HFF-Myc (cell line): ENCODE data around the gene CTDSPL2.
A peak's percentile ranks its signal among the peaks of the same experiment; 100 is the strongest.
"Not testable (repeated sequence)": the region's sequence is repeated elsewhere in the genome, so short reads cannot be mapped to it uniquely, and the experiment has no call there.

Experiments
- DNase-seq: peaks from one replicate; pipeline ENCODE4 v3.0.0-alpha.2; 2011; ENCODE audit warnings: low read depth; ENCODE audit errors: extremely low read depth
- H3K4me3 ChIP-seq: replicated peaks from 2 replicates; pipeline ENCODE4 v1.5.1; 2011; ENCODE audit warnings: low read depth, mild to moderate bottlenecking, control low read depth, low read length
- CTCF ChIP-seq: IDR thresholded peaks from 2 replicates; pipeline ENCODE4 v1.5.1; 2012; ENCODE audit warnings: mild to moderate bottlenecking, low read depth, low read length, control low read depth; ENCODE audit errors: missing control alignments

The CTDSPL2 gene

GRCh38 chr15:44541282-44541958 is 114.0 kb downstream of the CTDSPL2 start:
- peak overlapping the region; percentile 0; the same call in 1 of the 2 replicates for H3K4me3 ChIP-seq
- TF ChIP-seq CTCF, result no peak
- no peak for DNase-seq

DNA sequence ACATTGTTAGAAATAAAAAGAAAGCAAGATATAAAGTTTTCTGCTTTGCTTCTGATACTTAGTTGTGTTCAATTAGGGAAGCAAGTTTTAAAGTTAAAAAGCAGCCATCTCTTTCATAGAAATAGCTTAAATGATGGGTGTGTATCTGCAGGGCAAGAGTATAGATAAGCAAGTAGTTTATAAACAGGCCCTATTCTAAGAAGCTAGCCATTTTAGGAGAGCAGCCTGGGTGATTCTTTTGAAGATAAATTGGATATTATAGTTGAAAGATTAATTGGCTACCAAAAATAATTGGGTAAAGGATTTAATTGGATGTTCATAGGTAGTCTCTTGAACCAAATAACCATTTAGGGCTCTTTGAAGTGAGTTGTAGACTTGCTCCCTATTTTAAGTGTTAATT is 115.2 kb downstream of the CTDSPL2 start:
- H3K4me3 ChIP-seq, result no peak overlapping the region
- TF ChIP-seq CTCF, result no peak

GRCh38 chr15:44544745-44545144 is 117.3 kb downstream of the CTDSPL2 start:
- DNase-seq, H3K4me3 ChIP-seq: not testable (repeated sequence)

More for the DNA sequence above, 115.2 kb downstream of the CTDSPL2 start:
- DNase-seq, result no peak

DNA sequence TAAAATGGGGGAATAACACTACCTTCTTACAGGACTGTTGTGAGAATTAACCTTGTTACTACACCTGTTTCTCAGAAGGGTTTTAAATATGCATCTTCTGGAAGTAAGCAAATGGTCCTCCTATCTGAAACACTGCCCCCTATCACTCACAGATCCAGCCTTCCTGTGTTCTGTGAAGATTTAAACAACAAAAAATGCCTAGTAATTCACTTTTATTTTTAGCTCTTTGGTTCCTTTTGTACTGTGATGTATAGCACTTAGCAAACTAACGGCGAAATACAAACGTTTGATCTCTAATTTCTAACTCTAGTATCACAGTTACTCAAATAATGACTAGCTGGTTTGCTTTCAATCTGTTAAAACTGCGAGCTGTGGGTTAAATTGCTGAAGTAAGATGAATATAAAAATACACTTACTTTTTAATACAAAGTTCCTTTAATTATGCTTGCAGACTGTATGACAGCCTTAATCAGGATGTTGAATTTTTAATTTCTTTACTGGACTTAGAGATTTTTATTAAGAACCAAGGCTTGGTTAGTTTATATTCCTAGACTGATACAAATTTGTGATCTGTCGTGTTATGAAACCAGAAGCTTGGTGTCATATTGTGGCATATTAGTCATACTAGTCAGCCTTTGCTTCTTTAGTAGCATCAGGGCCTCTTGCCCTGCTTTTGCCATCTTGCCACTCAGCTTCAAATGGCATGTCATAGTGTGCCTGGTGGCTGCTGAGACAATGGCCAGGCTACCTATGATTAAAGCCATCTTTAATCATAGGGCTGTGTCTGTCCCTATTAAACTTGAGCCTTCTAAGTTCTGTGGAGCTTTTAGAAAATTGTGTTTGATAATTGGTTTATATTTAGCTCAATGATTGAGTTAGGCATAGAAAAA is 118.7 kb downstream of the CTDSPL2 start:
- DNase-seq, result no peak
- H3K4me3 ChIP-seq, result no peak overlapping the region
- TF ChIP-seq CTCF, result peak; percentile 40

GRCh38 chr15:44549152-44549551 is 121.7 kb downstream of the CTDSPL2 start:
- DNase-seq, H3K4me3 ChIP-seq: not testable (repeated sequence)

GRCh38 chr15:44550256-44550655 is 122.8 kb downstream of the CTDSPL2 start:
- no peak overlapping the region for H3K4me3 ChIP-seq
- TF ChIP-seq CTCF, result no peak
- DNase-seq, result no peak

- no peak for DNase-seq
- H3K4me3 ChIP-seq, result no peak overlapping the region
- TF ChIP-seq CTCF, result no peak
These were observed 123.3 kb downstream of the CTDSPL2 start for GRCh38 chr15:44550734-44551133.
